ENCODE measurements around the gene MOCS1. TPM values are rescaled to one million over a fixed set of nuclear protein-coding genes. Genes with fewer than 3 reads are reported as not detected.

Gene MOCS1
- total and polyA plus RNA-seq, 2 experiments from 2014 or later, result 17.2 to 28.1 TPM

DNA sequence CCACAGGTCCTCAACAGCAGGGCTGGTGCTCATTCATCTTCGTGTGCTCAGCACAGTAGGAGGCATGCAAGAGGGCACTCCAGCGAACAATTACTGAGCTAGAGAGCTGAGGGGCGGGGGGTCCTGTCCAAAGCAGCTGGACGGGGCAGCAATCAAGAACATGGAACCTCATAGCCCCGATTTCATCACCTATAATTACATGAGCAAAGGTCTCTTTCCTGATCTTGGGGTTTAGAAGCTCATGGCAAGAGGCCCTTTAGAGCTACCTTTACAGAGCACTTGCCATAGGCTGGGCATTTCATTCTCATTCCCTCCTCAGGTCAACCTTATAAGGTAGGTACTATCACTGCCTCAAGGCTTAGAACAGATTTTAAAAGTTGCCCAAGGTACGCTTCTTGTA, 10.4 kb downstream of the MOCS1 start:
- Mint-ChIP-seq H3K36me3 (ENCODE audit: low read depth) (peaks cover 63% of the 10 kb centered on the region), H3K4me1 (no peaks in the 10 kb centered on the region; the same call in 2 of the 3 replicates), H3K27ac (no peak overlapping the region), H3K9me3 (peaks cover 22% of the 10 kb centered on the region), H3K4me3 (no peak overlapping the region), H3K27me3 (ENCODE audit: insufficient read depth, low read depth, poor library complexity) (peaks cover 26% of the 10 kb centered on the region)
- no peaks in the 10 kb centered on the region for H4K20me1 ChIP-seq (replicated peaks; ENCODE audit: insufficient read depth)
- no peak overlapping the region for H2AFZ ChIP-seq
- H3K27me3 ChIP-seq (ENCODE audit: insufficient read depth), result no peaks in the 10 kb centered on the region
- H3K9me2 ChIP-seq (ENCODE audit: insufficient read depth), result no peaks in the 10 kb centered on the region
- H3K4me3 ChIP-seq, result no peak overlapping the region
- H3K4me2 ChIP-seq, result no peak overlapping the region
- DNase-seq (ENCODE audit: low spot score) (no peak), ATAC-seq (no peak)
- H3K27ac ChIP-seq (ENCODE audit: low read depth), result no peak overlapping the region
- H3K79me2 ChIP-seq (replicated peaks; ENCODE audit: insufficient read depth), result no peaks in the 10 kb centered on the region; the same call in 1 of the 2 replicates
- H3K4me1 ChIP-seq (ENCODE audit: insufficient read depth), result no peaks in the 10 kb centered on the region
- peaks cover 6% of the 10 kb centered on the region; the same call in 1 of the 2 replicates for H3K36me3 ChIP-seq (ENCODE audit: insufficient read depth)
- TF ChIP-seq NANOG (IDR thresholded peaks at IDR 0.05; ENCODE audit: borderline replicate concordance) (no peak), ZNF114 (CRISPR knock-in tag; IDR thresholded peaks at IDR 0.05) (no peak), ETS1 (IDR thresholded peaks at IDR 0.05) (no peak), EZH2 (IDR thresholded peaks at IDR 0.05; ENCODE audit: low read depth, unreplicated experiment) (no peak), CREB1 (CRISPR knock-in tag; IDR thresholded peaks at IDR 0.05; ENCODE audit: low read depth) (no peak), ZNF331 (CRISPR knock-in tag; IDR thresholded peaks at IDR 0.05; ENCODE audit: low read depth) (no peak), POLR2AphosphoS5 (IDR thresholded peaks at IDR 0.05; ENCODE audit: low read depth) (no peak), STAT1 (IDR thresholded peaks at IDR 0.05; ENCODE audit: unreplicated experiment) (no peak), JUNB (IDR thresholded peaks at IDR 0.05; ENCODE audit: unreplicated experiment) (no peak), EZH2phosphoT487 (IDR thresholded peaks at IDR 0.05; ENCODE audit: unreplicated experiment) (no peak)
- TF ChIP-seq, protein P1, sequence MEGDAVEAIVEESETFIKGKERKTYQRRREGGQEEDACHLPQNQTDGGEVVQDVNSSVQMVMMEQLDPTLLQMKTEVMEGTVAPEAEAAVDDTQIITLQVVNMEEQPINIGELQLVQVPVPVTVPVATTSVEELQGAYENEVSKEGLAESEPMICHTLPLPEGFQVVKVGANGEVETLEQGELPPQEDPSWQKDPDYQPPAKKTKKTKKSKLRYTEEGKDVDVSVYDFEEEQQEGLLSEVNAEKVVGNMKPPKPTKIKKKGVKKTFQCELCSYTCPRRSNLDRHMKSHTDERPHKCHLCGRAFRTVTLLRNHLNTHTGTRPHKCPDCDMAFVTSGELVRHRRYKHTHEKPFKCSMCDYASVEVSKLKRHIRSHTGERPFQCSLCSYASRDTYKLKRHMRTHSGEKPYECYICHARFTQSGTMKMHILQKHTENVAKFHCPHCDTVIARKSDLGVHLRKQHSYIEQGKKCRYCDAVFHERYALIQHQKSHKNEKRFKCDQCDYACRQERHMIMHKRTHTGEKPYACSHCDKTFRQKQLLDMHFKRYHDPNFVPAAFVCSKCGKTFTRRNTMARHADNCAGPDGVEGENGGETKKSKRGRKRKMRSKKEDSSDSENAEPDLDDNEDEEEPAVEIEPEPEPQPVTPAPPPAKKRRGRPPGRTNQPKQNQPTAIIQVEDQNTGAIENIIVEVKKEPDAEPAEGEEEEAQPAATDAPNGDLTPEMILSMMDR (conservative IDR thresholded peaks at IDR 0.05; ENCODE audit: low read depth in 2 of 2), result no peak
- TF ChIP-seq, protein P2, sequence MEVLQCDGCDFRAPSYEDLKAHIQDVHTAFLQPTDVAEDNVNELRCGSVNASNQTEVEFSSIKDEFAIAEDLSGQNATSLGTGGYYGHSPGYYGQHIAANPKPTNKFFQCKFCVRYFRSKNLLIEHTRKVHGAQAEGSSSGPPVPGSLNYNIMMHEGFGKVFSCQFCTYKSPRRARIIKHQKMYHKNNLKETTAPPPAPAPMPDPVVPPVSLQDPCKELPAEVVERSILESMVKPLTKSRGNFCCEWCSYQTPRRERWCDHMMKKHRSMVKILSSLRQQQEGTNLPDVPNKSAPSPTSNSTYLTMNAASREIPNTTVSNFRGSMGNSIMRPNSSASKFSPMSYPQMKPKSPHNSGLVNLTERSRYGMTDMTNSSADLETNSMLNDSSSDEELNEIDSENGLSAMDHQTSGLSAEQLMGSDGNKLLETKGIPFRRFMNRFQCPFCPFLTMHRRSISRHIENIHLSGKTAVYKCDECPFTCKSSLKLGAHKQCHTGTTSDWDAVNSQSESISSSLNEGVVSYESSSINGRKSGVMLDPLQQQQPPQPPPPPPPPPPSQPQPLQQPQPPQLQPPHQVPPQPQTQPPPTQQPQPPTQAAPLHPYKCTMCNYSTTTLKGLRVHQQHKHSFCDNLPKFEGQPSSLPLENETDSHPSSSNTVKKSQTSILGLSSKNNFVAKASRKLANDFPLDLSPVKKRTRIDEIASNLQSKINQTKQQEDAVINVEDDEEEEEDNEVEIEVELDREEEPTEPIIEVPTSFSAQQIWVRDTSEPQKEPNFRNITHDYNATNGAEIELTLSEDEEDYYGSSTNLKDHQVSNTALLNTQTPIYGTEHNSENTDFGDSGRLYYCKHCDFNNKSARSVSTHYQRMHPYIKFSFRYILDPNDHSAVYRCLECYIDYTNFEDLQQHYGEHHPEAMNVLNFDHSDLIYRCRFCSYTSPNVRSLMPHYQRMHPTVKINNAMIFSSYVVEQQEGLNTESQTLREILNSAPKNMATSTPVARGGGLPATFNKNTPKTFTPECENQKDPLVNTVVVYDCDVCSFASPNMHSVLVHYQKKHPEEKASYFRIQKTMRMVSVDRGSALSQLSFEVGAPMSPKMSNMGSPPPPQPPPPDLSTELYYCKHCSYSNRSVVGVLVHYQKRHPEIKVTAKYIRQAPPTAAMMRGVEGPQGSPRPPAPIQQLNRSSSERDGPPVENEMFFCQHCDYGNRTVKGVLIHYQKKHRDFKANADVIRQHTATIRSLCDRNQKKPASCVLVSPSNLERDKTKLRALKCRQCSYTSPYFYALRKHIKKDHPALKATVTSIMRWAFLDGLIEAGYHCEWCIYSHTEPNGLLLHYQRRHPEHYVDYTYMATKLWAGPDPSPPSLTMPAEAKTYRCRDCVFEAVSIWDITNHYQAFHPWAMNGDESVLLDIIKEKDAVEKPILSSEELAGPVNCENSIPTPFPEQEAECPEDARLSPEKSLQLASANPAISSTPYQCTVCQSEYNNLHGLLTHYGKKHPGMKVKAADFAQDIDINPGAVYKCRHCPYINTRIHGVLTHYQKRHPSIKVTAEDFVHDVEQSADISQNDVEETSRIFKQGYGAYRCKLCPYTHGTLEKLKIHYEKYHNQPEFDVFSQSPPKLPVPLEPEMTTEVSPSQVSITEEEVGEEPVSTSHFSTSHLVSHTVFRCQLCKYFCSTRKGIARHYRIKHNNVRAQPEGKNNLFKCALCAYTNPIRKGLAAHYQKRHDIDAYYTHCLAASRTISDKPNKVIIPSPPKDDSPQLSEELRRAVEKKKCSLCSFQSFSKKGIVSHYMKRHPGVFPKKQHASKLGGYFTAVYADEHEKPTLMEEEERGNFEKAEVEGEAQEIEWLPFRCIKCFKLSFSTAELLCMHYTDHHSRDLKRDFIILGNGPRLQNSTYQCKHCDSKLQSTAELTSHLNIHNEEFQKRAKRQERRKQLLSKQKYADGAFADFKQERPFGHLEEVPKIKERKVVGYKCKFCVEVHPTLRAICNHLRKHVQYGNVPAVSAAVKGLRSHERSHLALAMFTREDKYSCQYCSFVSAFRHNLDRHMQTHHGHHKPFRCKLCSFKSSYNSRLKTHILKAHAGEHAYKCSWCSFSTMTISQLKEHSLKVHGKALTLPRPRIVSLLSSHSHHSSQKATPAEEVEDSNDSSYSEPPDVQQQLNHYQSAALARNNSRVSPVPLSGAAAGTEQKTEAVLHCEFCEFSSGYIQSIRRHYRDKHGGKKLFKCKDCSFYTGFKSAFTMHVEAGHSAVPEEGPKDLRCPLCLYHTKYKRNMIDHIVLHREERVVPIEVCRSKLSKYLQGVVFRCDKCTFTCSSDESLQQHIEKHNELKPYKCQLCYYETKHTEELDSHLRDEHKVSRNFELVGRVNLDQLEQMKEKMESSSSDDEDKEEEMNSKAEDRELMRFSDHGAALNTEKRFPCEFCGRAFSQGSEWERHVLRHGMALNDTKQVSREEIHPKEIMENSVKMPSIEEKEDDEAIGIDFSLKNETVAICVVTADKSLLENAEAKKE (CRISPR knock-in tag; IDR thresholded peaks at IDR 0.05), result no peak
- TF ChIP-seq, protein P3, sequence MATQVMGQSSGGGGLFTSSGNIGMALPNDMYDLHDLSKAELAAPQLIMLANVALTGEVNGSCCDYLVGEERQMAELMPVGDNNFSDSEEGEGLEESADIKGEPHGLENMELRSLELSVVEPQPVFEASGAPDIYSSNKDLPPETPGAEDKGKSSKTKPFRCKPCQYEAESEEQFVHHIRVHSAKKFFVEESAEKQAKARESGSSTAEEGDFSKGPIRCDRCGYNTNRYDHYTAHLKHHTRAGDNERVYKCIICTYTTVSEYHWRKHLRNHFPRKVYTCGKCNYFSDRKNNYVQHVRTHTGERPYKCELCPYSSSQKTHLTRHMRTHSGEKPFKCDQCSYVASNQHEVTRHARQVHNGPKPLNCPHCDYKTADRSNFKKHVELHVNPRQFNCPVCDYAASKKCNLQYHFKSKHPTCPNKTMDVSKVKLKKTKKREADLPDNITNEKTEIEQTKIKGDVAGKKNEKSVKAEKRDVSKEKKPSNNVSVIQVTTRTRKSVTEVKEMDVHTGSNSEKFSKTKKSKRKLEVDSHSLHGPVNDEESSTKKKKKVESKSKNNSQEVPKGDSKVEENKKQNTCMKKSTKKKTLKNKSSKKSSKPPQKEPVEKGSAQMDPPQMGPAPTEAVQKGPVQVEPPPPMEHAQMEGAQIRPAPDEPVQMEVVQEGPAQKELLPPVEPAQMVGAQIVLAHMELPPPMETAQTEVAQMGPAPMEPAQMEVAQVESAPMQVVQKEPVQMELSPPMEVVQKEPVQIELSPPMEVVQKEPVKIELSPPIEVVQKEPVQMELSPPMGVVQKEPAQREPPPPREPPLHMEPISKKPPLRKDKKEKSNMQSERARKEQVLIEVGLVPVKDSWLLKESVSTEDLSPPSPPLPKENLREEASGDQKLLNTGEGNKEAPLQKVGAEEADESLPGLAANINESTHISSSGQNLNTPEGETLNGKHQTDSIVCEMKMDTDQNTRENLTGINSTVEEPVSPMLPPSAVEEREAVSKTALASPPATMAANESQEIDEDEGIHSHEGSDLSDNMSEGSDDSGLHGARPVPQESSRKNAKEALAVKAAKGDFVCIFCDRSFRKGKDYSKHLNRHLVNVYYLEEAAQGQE (IDR thresholded peaks at IDR 0.05; ENCODE audit: unreplicated experiment), result no peak
- H3F3A ChIP-seq (replicated peaks; ENCODE audit: low read depth), result no peaks in the 10 kb centered on the region
